Prostate gland (tissue), 2 donors: Measurements from ENCODE around the gene CCDC196. TPM values are rescaled to one million over a fixed set of nuclear protein-coding genes. Genes with fewer than 3 reads are reported as not detected.
A peak's percentile ranks its signal among the peaks of the same experiment; 100 is the strongest.
"Not testable (repeated sequence)": the region's sequence is repeated elsewhere in the genome, so short reads cannot be mapped to it uniquely, and the experiment has no call there.

Source experiments
- DNase-seq: peaks from one replicate; pipeline ENCODE4 v3.0.0-alpha.2; 2019; ENCODE audit warnings: low spot score
- H3K27ac ChIP-seq, 2 donors: fragments of 200-600 bp; sonication (generic); 2 replicates each; pipeline ENCODE4 v1.5.1; 2017 to 2019
- H3K27me3 ChIP-seq: fragments of 200-600 bp; sonication (generic); replicated peaks from 2 replicates; pipeline ENCODE4 v1.5.1; 2019; ENCODE audit not compliant: insufficient read depth
- H3K36me3 ChIP-seq, 2 donors: fragments of 200-600 bp; sonication (generic); 1 replicate in 1 of 2; 2 replicates in 1 of 2; pipeline versions ENCODE4 v1.5.1 to v1.8.1; 2017 to 2019
- H3K4me1 ChIP-seq: fragments of 200-600 bp; sonication (generic); replicated peaks from 2 replicates; pipeline ENCODE4 v1.5.1; 2019
- H3K4me3 ChIP-seq, 2 donors: fragments of 200-600 bp; sonication (generic); 2 replicates each; pipeline ENCODE4 v1.5.1; 2017 to 2019
- H3K9me3 ChIP-seq: fragments of 200-600 bp; sonication (generic); 2 replicates; pipeline ENCODE4 v1.5.1; 2017
- CTCF ChIP-seq, 4 experiments: fragments of 200-600 bp in 2 of 4; fragments of 450-650 bp in 2 of 4; sonication (generic) in 2 of 4; IDR thresholded peaks; 1 replicate in 3 of 4; 2 replicates in 1 of 4; pipeline ENCODE4 v1.5.1; 2016 to 2019; ENCODE audit warnings: antibody characterized with exemption in 4 of 4, mild to moderate bottlenecking in 2 of 4, moderate library complexity in 2 of 4
- POLR2A ChIP-seq: fragments of 450-650 bp; IDR thresholded peaks from one replicate; pipeline ENCODE4 v1.6.1; 2016; ENCODE audit warnings: antibody characterized with exemption, mild to moderate bottlenecking
- POLR2AphosphoS5 ChIP-seq: sonication (generic); formaldehyde crosslinking; IDR thresholded peaks from one replicate; pipeline ENCODE4 v1.6.1; 2017; ENCODE audit warnings: antibody characterized with exemption
- WGBS: methylation state at CpG from one replicate; pipeline ENCODE4 v1.1.5; 2018; 5-methylcytosine and 5-hydroxymethylcytosine counted together
- intact Hi-C: fragments of 100-400 bp; cut with DNase I; formaldehyde crosslinking; loops from one replicate; pipeline ENCODE4 v1.14.2; 2022
- total RNA-seq, 2 donors: library from RNA; depleted of rRNA; stranded (reverse); fragments of >200 nt; gene quantifications; one replicate each; pipeline ENCODE4 v1.1.0, GENCODE V29; 2016

Gene CCDC196
- total RNA-seq, 2 donors from 2014 or later, result 2.6 TPM; not detected in 1

- Histone ChIP-seq H3K36me3 (no peaks in the 10 kb centered on the region), H3K27me3 (no peaks in the 10 kb centered on the region), H3K4me1 (no peaks in the 10 kb centered on the region), H3K9me3 (no peaks in the 10 kb centered on the region), H3K4me3 (no peak overlapping the region), H3K27ac (no peak overlapping the region)
- 82% methylated on average over 4 of the region's 4 CpGs for WGBS
- intact Hi-C loops, result no loop called here
- TF ChIP-seq CTCF (IDR thresholded peaks at IDR 0.05) (no peak), POLR2AphosphoS5 (no peak), POLR2A (no peak)
- no peak for DNase-seq
Measured at GRCh38 chr14:66501592-66501991, 15.4 kb downstream of the CCDC196 start.

- intact Hi-C loops, H3K4me3 ChIP-seq, H3K9me3 ChIP-seq, H3K4me1 ChIP-seq, H3K27ac ChIP-seq, DNase-seq, H3K36me3 ChIP-seq, H3K27me3 ChIP-seq: not testable (repeated sequence)
- WGBS, result 87% methylated on average over 5 of the region's 5 CpGs
Measured at GRCh38 chr14:66502836-66503235, 16.7 kb downstream of the CCDC196 start.

GRCh38 chr14:66503532-66503931, 17.4 kb downstream of the CCDC196 start:
- H3K4me1 ChIP-seq, result no peaks in the 10 kb centered on the region
- H3K36me3 ChIP-seq, result no peaks in the 10 kb centered on the region
- H3K9me3 ChIP-seq, result no peaks in the 10 kb centered on the region
- intact Hi-C loops, result no loop called here
- no peak overlapping the region for H3K4me3 ChIP-seq
- whole genome bisulfite sequencing, result 17% methylated on average over 1 of the region's 1 CpG
- H3K27ac ChIP-seq, result no peak overlapping the region
- no peak for DNase-seq
- TF ChIP-seq POLR2AphosphoS5 (no peak), POLR2A (no peak), CTCF (IDR thresholded peaks at IDR 0.05) (no peak)
- no peaks in the 10 kb centered on the region for H3K27me3 ChIP-seq

- no peak for DNase-seq
- H3K27ac ChIP-seq, result peak overlapping the region; percentile 89 to 90
- H3K27me3 ChIP-seq, result no peaks in the 10 kb centered on the region
- no peaks in the 10 kb centered on the region for H3K36me3 ChIP-seq
- H3K9me3 ChIP-seq, result no peaks in the 10 kb centered on the region
- 3% methylated on average over 19 of the region's 23 CpGs for WGBS
- H3K4me3 ChIP-seq, result peak overlapping the region; percentile 79 to 85
- no peak for TF ChIP-seq POLR2A
- TF ChIP-seq CTCF (IDR thresholded peaks at IDR 0.05), result no peak
- TF ChIP-seq POLR2AphosphoS5, result no peak
- intact Hi-C loops, result no loop called here
- no peaks in the 10 kb centered on the region for H3K4me1 ChIP-seq
Measured at GRCh38 chr14:66507181-66507721, 21.1 kb downstream of the CCDC196 start.

- peak; percentile 96 for DNase-seq
- Histone ChIP-seq H3K4me3 (peak within 1 kb of the TSS; percentile 79 to 85), H3K4me1 (no peaks in the 10 kb centered on the region), H3K9me3 (no peaks in the 10 kb centered on the region), H3K27me3 (no peaks in the 10 kb centered on the region), H3K36me3 (no peaks in the 10 kb centered on the region), H3K27ac (peak within 1 kb of the TSS; percentile 89 to 90)
- WGBS, result under 1% methylated on average over 88 of the region's 91 CpGs
- intact Hi-C loops, result no loop called here
- peak in 3 of 4 experiments; percentile 25 to 44 (median 42) for TF ChIP-seq CTCF (IDR thresholded peaks at IDR 0.05)
- TF ChIP-seq POLR2A, result peak; percentile 91
- TF ChIP-seq POLR2AphosphoS5, result peak; percentile 91
Measured at GRCh38 chr14:66507722-66508546, 21.8 kb downstream of the CCDC196 start, which contains the start of gene GPHN. Gene GPHN, plus strand, starts transcription at chr14:66508147.
